IMR-90 (cell line): ENCODE results near the gene DCAF17. TPM values are rescaled to one million over a fixed set of nuclear protein-coding genes. Genes with fewer than 3 reads are reported as not detected.

ENCODE experiments used
- ATAC-seq: fragments of 200-7000 bp; cut with Tn5 transposase; 2 replicates; pipeline ENCODE4 v1.9.1; 2020; ENCODE audit warnings: low read depth, mild to moderate bottlenecking, moderate library complexity
- BruUV-seq: library from RNA; stranded (reverse); fragments of 400-500 nt; replicated peaks from 2 replicates; lab custom pipeline; 2021; lab: Mats Ljungman, UMichigan
- CTCF ChIA-PET: fragments of 300-600 bp; formaldehyde crosslinking; extraction: SDS; loops from one replicate; lab custom pipeline; 2021; ENCODE audit warnings: antibody characterized with exemption; lab: Yijun Ruan, JAX
- POLR2A ChIA-PET: fragments of 300-600 bp; sonication (Branson Sonifier 250); formaldehyde crosslinking; loops from one replicate; lab custom pipeline; 2022; ENCODE audit warnings: antibody characterized with exemption; ENCODE audit not compliant: unreplicated experiment; lab: Charles Lee
- DNase-seq: peaks from one replicate; pipeline ENCODE4 v3.0.0; 2013
- H2AFZ ChIP-seq: replicated peaks from 2 replicates; pipeline ENCODE3; 2013; ENCODE audit warnings: low read length, mild to moderate bottlenecking; ENCODE audit not compliant: poor library complexity
- H2AK5ac ChIP-seq: 2 replicates; pipeline ENCODE4 v1.6.1; 2013; ENCODE audit warnings: low read depth, low read length, inconsistent platforms
- H2AK9ac ChIP-seq: replicated peaks from 2 replicates; pipeline ENCODE3; 2013; ENCODE audit warnings: mild to moderate bottlenecking, low read depth, low read length, moderate library complexity; ENCODE audit not compliant: poor library complexity
- H2BK120ac ChIP-seq: 2 replicates; pipeline ENCODE4 v1.6.1; 2013; ENCODE audit warnings: low read depth, low read length, inconsistent platforms
- H2BK15ac ChIP-seq: 3 replicates; pipeline ENCODE4 v1.6.1; 2013; ENCODE audit warnings: low read depth, low read length, inconsistent platforms
- H2BK20ac ChIP-seq: 2 replicates; pipeline ENCODE4 v1.6.1; 2013; ENCODE audit warnings: low read depth, mild to moderate bottlenecking, inconsistent platforms, low read length, moderate library complexity
- H2BK5ac ChIP-seq: 2 replicates; pipeline ENCODE4 v1.6.1; 2013; ENCODE audit warnings: mild to moderate bottlenecking, low read depth, low read length, inconsistent platforms; ENCODE audit not compliant: poor library complexity, severe bottlenecking
- H3K14ac ChIP-seq: replicated peaks from 2 replicates; pipeline ENCODE4 v1.6.1; 2013; ENCODE audit warnings: low read depth, low read length, inconsistent platforms
- H3K18ac ChIP-seq: 2 replicates; pipeline ENCODE4 v1.6.1; 2013; ENCODE audit warnings: low read depth, low read length, control low read depth
- H3K23ac ChIP-seq: 2 replicates; pipeline ENCODE4 v1.6.1; 2013; ENCODE audit warnings: low read depth, low read length, inconsistent platforms
- H3K27ac ChIP-seq: 2 replicates; pipeline ENCODE4 v1.5.1; 2013; ENCODE audit warnings: mild to moderate bottlenecking, control low read depth, low read length; ENCODE audit not compliant: insufficient read depth
- H3K27me3 ChIP-seq: 2 replicates; pipeline ENCODE4 v1.6.1; 2013; ENCODE audit warnings: low read length; ENCODE audit not compliant: control insufficient read depth, insufficient read depth
- H3K36me3 ChIP-seq: 2 replicates; pipeline ENCODE4 v1.6.1; 2013; ENCODE audit warnings: low read length, mixed read lengths; ENCODE audit not compliant: control insufficient read depth, insufficient read depth
- H3K4ac ChIP-seq: 2 replicates; pipeline ENCODE4 v1.6.1; 2013; ENCODE audit warnings: low read depth, low read length, inconsistent platforms
- H3K4me1 ChIP-seq: 2 replicates; pipeline ENCODE4 v1.6.1; 2013; ENCODE audit warnings: low read length, mixed read lengths; ENCODE audit not compliant: control insufficient read depth, insufficient read depth
- H3K4me2 ChIP-seq: 2 replicates; pipeline ENCODE4 v1.6.1; 2013; ENCODE audit warnings: low read depth, mild to moderate bottlenecking, control low read depth, low read length, moderate library complexity
- H3K4me3 ChIP-seq: 2 replicates; pipeline ENCODE4 v1.5.1; 2013; ENCODE audit warnings: low read depth, mild to moderate bottlenecking, control low read depth, low read length, moderate library complexity; ENCODE audit not compliant: insufficient read depth
- H3K56ac ChIP-seq: 2 replicates; pipeline ENCODE4 v1.6.1; 2013; ENCODE audit warnings: low read length, inconsistent platforms; ENCODE audit not compliant: insufficient read depth; ENCODE audit errors: extremely low read depth
- H3K79me1 ChIP-seq, 2 experiments: 2 replicates each; pipeline ENCODE4 v1.6.1; 2013; ENCODE audit warnings: low read length in 2 of 2, inconsistent platforms in 1 of 2, low read depth in 1 of 2
- H3K9ac ChIP-seq: 2 replicates; pipeline ENCODE4 v1.6.1; 2013; ENCODE audit warnings: low read depth, low read length, control low read depth
- H3K9me1 ChIP-seq: 2 replicates; pipeline ENCODE4 v1.6.1; 2013; ENCODE audit warnings: low read length, inconsistent platforms; ENCODE audit not compliant: insufficient read depth
- H3K9me3 ChIP-seq: 2 replicates; pipeline ENCODE4 v1.6.1; 2013; ENCODE audit warnings: low read length; ENCODE audit not compliant: control insufficient read depth, insufficient read depth
- H4K20me1 ChIP-seq: 2 replicates; pipeline ENCODE4 v1.6.1; 2013; ENCODE audit warnings: low read length, inconsistent platforms; ENCODE audit not compliant: insufficient read depth
- H4K5ac ChIP-seq: 2 replicates; pipeline ENCODE4 v1.6.1; 2013; ENCODE audit warnings: mild to moderate bottlenecking, low read depth, low read length, control low read depth
- H4K8ac ChIP-seq, 2 experiments: 2 replicates each; pipeline ENCODE4 v1.6.1; 2013; ENCODE audit warnings: low read depth in 2 of 2, low read length in 2 of 2, control low read depth in 1 of 2, inconsistent platforms in 1 of 2
- H4K91ac ChIP-seq: 2 replicates; pipeline ENCODE4 v1.6.1; 2013; ENCODE audit warnings: low read depth, low read length, inconsistent platforms; ENCODE audit not compliant: insufficient read depth
- BHLHE40 ChIP-seq: fragments of 150-350 bp; IDR thresholded peaks from 2 replicates; pipeline ENCODE4 v1.6.1; 2016; ENCODE audit warnings: mild to moderate bottlenecking, low read depth, low read length
- CEBPB ChIP-seq: IDR thresholded peaks from 2 replicates; pipeline ENCODE4 v1.6.1; 2012; ENCODE audit warnings: low read depth, low read length, improper control_type of control experiment
- CHD1 ChIP-seq: IDR thresholded peaks from 2 replicates; pipeline ENCODE4 v1.6.1; 2012; ENCODE audit warnings: low read depth, low read length, improper control_type of control experiment
- CTCF ChIP-seq: conservative IDR thresholded peaks from 2 replicates; pipeline ENCODE4 v1.5.1; 2012; ENCODE audit warnings: mild to moderate bottlenecking, low read depth, low read length, improper control_type of control experiment
- ELK1 ChIP-seq: fragments of 150-350 bp; IDR thresholded peaks from 2 replicates; pipeline ENCODE4 v1.6.1; 2016; ENCODE audit warnings: low read depth, mild to moderate bottlenecking, low read length, moderate library complexity, borderline replicate concordance
- FOS ChIP-seq: fragments of 150-350 bp; IDR thresholded peaks from 2 replicates; pipeline ENCODE4 v1.6.1; 2016; ENCODE audit warnings: low read depth, low read length
- MAFK ChIP-seq: IDR thresholded peaks from 2 replicates; pipeline ENCODE4 v1.6.1; 2012; ENCODE audit warnings: low read depth, low read length, improper control_type of control experiment
- MXI1 ChIP-seq: IDR thresholded peaks from 2 replicates; pipeline ENCODE4 v1.6.1; 2012; ENCODE audit warnings: low read depth, mild to moderate bottlenecking, low read length, moderate library complexity, borderline replicate concordance
- NFE2L2 ChIP-seq: fragments of 150-350 bp; IDR thresholded peaks from 2 replicates; pipeline ENCODE4 v1.6.1; 2016; ENCODE audit warnings: low read depth, mild to moderate bottlenecking, low read length
- SMC3 ChIP-seq: fragments of 150-350 bp; IDR thresholded peaks from 2 replicates; pipeline ENCODE4 v1.6.1; 2016; ENCODE audit warnings: low read depth, mild to moderate bottlenecking, antibody characterized with exemption, low read length, moderate library complexity
- USF2 ChIP-seq: fragments of 150-350 bp; IDR thresholded peaks from 2 replicates; pipeline ENCODE4 v1.6.1; 2017; ENCODE audit warnings: mild to moderate bottlenecking, antibody characterized with exemption, low read length, low read depth
- WGBS, 2 experiments: methylation state at CpG; one replicate each; pipeline versions ENCODE4 v1.1.5 to v1.1.7; 2013; ENCODE audit warnings: missing lambda C conversion rate in 2 of 2; ENCODE audit not compliant: insufficient read length in 1 of 2; ENCODE audit errors: extremely low coverage in 2 of 2; 5-methylcytosine and 5-hydroxymethylcytosine counted together
- dilution Hi-C: fragments of 300-500 bp; cut with HindIII; formaldehyde crosslinking; loops from one replicate; pipeline ENCODE4 v1.14.3; 2018; ENCODE audit warnings: low sequenced_read_pairs; ENCODE audit not compliant: unreplicated experiment
- in situ Hi-C: fragments of 300-500 bp; cut with MboI; formaldehyde crosslinking; loops from 3 replicates; pipeline ENCODE4 v1.14.3; 2019; ENCODE audit warnings: low sequenced_read_pairs, inconsistent platforms, mixed read lengths
- intact Hi-C: fragments of 100-400 bp; cut with micrococcal nuclease; formaldehyde crosslinking; loops from 2 replicates; pipeline ENCODE4 v1.10.0; 2022
- polyA plus RNA-seq, 3 experiments: library from polyadenylated mRNA; depleted of rRNA; stranded (reverse); fragments of >200 nt; gene quantifications; 2 replicates each; pipeline ENCODE4 v1.2.3, GENCODE V29; 2012; ENCODE audit warnings: low replicate concordance in 1 of 3
- total RNA-seq: library from RNA; depleted of rRNA; stranded (reverse); fragments of >200 nt; gene quantifications from 2 replicates; pipeline ENCODE4 v1.2.3, GENCODE V29; 2012

The DCAF17 gene
- total and polyA plus RNA-seq, 2 of the 4 experiments (the other 2 are of a cell fraction): 6.7 to 13.1 TPM

- H4K91ac ChIP-seq: no peak overlapping the region
- peaks cover 12 to 66% of the 10 kb centered on the region in 2 experiments for H3K79me1 ChIP-seq
- intact Hi-C loops: loop anchor here (10.0 kb wide), 1 partner anchor 376 kb away; no protein-coding TSS in a partner anchor
- H4K8ac ChIP-seq: no peak overlapping the region
- peak; percentile 87 for DNase-seq
- peak; percentile 91 for ATAC-seq
- no peaks in the 10 kb centered on the region for H3K9me1 ChIP-seq
- H2BK15ac ChIP-seq: no peak overlapping the region
- H3K4me3 ChIP-seq: no peak overlapping the region
- H4K5ac ChIP-seq: no peak overlapping the region
- peaks cover 4% of the 10 kb centered on the region; the same call in 1 of the 2 replicates for H3K4me1 ChIP-seq
- H3K4me2 ChIP-seq: peak overlapping the region; percentile 49
- 0 out of 2 replicates have a peak overlapping the region, but pooled peaks have one; percentile 3 for H3K27ac ChIP-seq
- POLR2A ChIA-PET: interaction anchor here (1.5 kb wide), 1 partner anchor 9 kb away, joined by 5 read pairs; the partner anchor contains the start of gene CYBRD1
- H2AFZ ChIP-seq: no peak overlapping the region
- TF ChIP-seq CEBPB (peak; percentile 85), BHLHE40 (no peak), CTCF (no peak), CHD1 (no peak), NFE2L2 (no peak), MAFK (no peak), MXI1 (peak; percentile 35; the same call in 1 of the 2 replicates), SMC3 (no peak), FOS (peak; percentile 85), USF2 (no peak), ELK1 (no peak)
- peak overlapping the region; percentile 3; the same call in 1 of the 2 replicates for H2BK120ac ChIP-seq
- BruUV-seq: no TSS peak
- 0 out of 2 replicates have a peak overlapping the region, but pooled peaks have one; percentile 5 for H2BK20ac ChIP-seq
- H3K14ac ChIP-seq: no peak overlapping the region
- H2AK9ac ChIP-seq: no peak overlapping the region
- peak overlapping the region; percentile 27; the same call in 1 of the 2 replicates for H3K4ac ChIP-seq
- H2BK5ac ChIP-seq: peak overlapping the region; percentile 45
- in situ Hi-C loops: no loop called here
- H3K9me3 ChIP-seq: no peaks in the 10 kb centered on the region
- no CpG with 5 or more reads among the region's 7 CpGs for WGBS, 2 experiments
- no peak overlapping the region for H3K9ac ChIP-seq
- no peaks in the 10 kb centered on the region for H3K27me3 ChIP-seq
- peaks cover 9% of the 10 kb centered on the region; the same call in 1 of the 2 replicates for H4K20me1 ChIP-seq
- H3K56ac ChIP-seq: no peak overlapping the region
- dilution Hi-C loops: no loop called here
- CTCF ChIA-PET: interaction anchor here (0.5 to 0.7 kb wide), 4 partner anchors 16 to 439 kb away, joined by 3 to 5 read pairs (median 4); no protein-coding TSS in a partner anchor
- 0 out of 2 replicates have a peak overlapping the region, but pooled peaks have one; percentile 21 for H3K23ac ChIP-seq
- H3K36me3 ChIP-seq: peaks cover 2% of the 10 kb centered on the region; the same call in 1 of the 2 replicates
- no peak overlapping the region for H2AK5ac ChIP-seq
- H3K18ac ChIP-seq: no peak overlapping the region
Observed at GRCh38 chr2:171531291-171531690, 97.3 kb downstream of the DCAF17 start.
